Fibroblast of the aortic adventitia (primary cell): Measurements from ENCODE around the gene PYM1. TPM values are rescaled to one million over a fixed set of nuclear protein-coding genes. Genes with fewer than 3 reads are reported as not detected.
A peak's percentile ranks its signal among the peaks of the same experiment; 100 is the strongest.
"Not testable (repeated sequence)": the region's sequence is repeated elsewhere in the genome, so short reads cannot be mapped to it uniquely, and the experiment has no call there.

Source experiments
- DNase-seq: peaks from one replicate; pipeline ENCODE4 v3.0.0-alpha.2; 2010; ENCODE audit warnings: low read depth
- H3K4me3 ChIP-seq: 2 replicates; pipeline ENCODE4 v1.5.1; 2011; ENCODE audit warnings: low read depth, mild to moderate bottlenecking, control low read depth, low read length, moderate library complexity
- CTCF ChIP-seq: IDR thresholded peaks from 2 replicates; pipeline ENCODE4 v1.5.1; 2011; ENCODE audit warnings: mild to moderate bottlenecking, low read length, control low read depth, inconsistent platforms; ENCODE audit not compliant: insufficient read depth
- total RNA-seq: library from RNA; depleted of rRNA; stranded (reverse); fragments of >200 nt; gene quantifications from 2 replicates; pipeline ENCODE4 v1.2.3, GENCODE V29; 2012; ENCODE audit warnings: low replicate concordance

The PYM1 gene
- total RNA-seq, 1 donor, result 23.3 TPM

GRCh38 chr12:55893723-55894122, 34.0 kb downstream of the PYM1 start:
- H3K4me3 ChIP-seq, result no peak overlapping the region
- no peak for TF ChIP-seq CTCF
- DNase-seq, result no peak

- no peak for TF ChIP-seq CTCF
- no peak for DNase-seq
- H3K4me3 ChIP-seq, result no peak overlapping the region
Observed at GRCh38 chr12:55891310-55891709, 36.4 kb downstream of the PYM1 start.

- no peak for DNase-seq
Observed at GRCh38 chr12:55885113-55885512, 42.6 kb downstream of the PYM1 start.

GRCh38 chr12:55877824-55878223, 49.9 kb downstream of the PYM1 start:
- TF ChIP-seq CTCF, result no peak
- no peak overlapping the region for H3K4me3 ChIP-seq
- DNase-seq, result no peak

More at GRCh38 chr12:55885113-55885512, 42.6 kb downstream of the PYM1 start:
- H3K4me3 ChIP-seq, result no peak overlapping the region
- TF ChIP-seq CTCF, result no peak

- TF ChIP-seq CTCF, result no peak
- DNase-seq, result no peak
Observed at GRCh38 chr12:55875704-55876467, 51.8 kb downstream of the PYM1 start.

GRCh38 chr12:55874443-55874842, 53.3 kb downstream of the PYM1 start:
- DNase-seq, result peak; percentile 12
- no peak overlapping the region for H3K4me3 ChIP-seq
- TF ChIP-seq CTCF, result no peak

More at GRCh38 chr12:55875704-55876467, 51.8 kb downstream of the PYM1 start:
- H3K4me3 ChIP-seq, result no peak overlapping the region

GRCh38 chr12:55866454-55867004, 61.2 kb downstream of the PYM1 start:
- H3K4me3 ChIP-seq, DNase-seq: not testable (repeated sequence)
